Hepatocyte (in vitro differentiated cells): Measurements from ENCODE around the gene LBX1. TPM values are rescaled to one million over a fixed set of nuclear protein-coding genes. Genes with fewer than 3 reads are reported as not detected.

Source experiments
- DNase-seq: peaks from one replicate; pipeline ENCODE4 v3.0.0-alpha.2; 2016; ENCODE audit warnings: low spot score
- H2AFZ ChIP-seq: fragments of 200-600 bp; sonication (generic); 2 replicates; pipeline ENCODE4 v1.6.0; 2016; ENCODE audit warnings: antibody characterized with exemption, mild to moderate bottlenecking
- H3K27ac ChIP-seq: fragments of 200-600 bp; sonication (generic); 2 replicates; pipeline ENCODE4 v1.5.1; 2016; ENCODE audit warnings: mild to moderate bottlenecking
- H3K27me3 ChIP-seq: fragments of 200-600 bp; sonication (generic); 2 replicates; pipeline ENCODE4 v1.6.1; 2016
- H3K36me3 ChIP-seq: fragments of 200-600 bp; sonication (generic); replicated peaks from 2 replicates; pipeline ENCODE4 v1.5.1; 2016; ENCODE audit warnings: low read depth; ENCODE audit not compliant: insufficient read depth
- H3K4me1 ChIP-seq: fragments of 200-600 bp; sonication (generic); 2 replicates; pipeline ENCODE4 v1.5.1; 2016; ENCODE audit warnings: mild to moderate bottlenecking, moderate library complexity; ENCODE audit not compliant: insufficient read depth
- H3K4me2 ChIP-seq: fragments of 200-600 bp; sonication (generic); 2 replicates; pipeline ENCODE4 v1.6.0; 2016
- H3K4me3 ChIP-seq: fragments of 200-600 bp; sonication (generic); 2 replicates; pipeline ENCODE4 v1.5.1; 2016; ENCODE audit warnings: mild to moderate bottlenecking
- H3K79me2 ChIP-seq: fragments of 200-600 bp; sonication (generic); 2 replicates; pipeline ENCODE4 v1.6.0; 2017; ENCODE audit warnings: mild to moderate bottlenecking
- H3K9me2 ChIP-seq: fragments of 200-600 bp; sonication (generic); replicated peaks from 2 replicates; pipeline ENCODE4 v1.6.0; 2017; ENCODE audit warnings: mild to moderate bottlenecking; ENCODE audit not compliant: insufficient read depth
- H3K9me3 ChIP-seq: fragments of 200-600 bp; sonication (generic); 2 replicates; pipeline ENCODE4 v1.5.1; 2016; ENCODE audit warnings: low read depth, mild to moderate bottlenecking
- H4K20me1 ChIP-seq: fragments of 200-600 bp; sonication (generic); 2 replicates; pipeline ENCODE4 v1.6.0; 2016; ENCODE audit warnings: mild to moderate bottlenecking; ENCODE audit not compliant: insufficient read depth, poor library complexity, severe bottlenecking
- EZH2 ChIP-seq: fragments of 200-600 bp; sonication (generic); IDR thresholded peaks from 2 replicates; pipeline ENCODE4 v1.6.1; 2016; ENCODE audit warnings: antibody characterized with exemption, mild to moderate bottlenecking, borderline replicate concordance
- EZH2phosphoT487 ChIP-seq: fragments of 200-600 bp; sonication (generic); IDR thresholded peaks from one replicate; pipeline ENCODE4 v1.6.1; 2018; ENCODE audit warnings: antibody characterized with exemption, mild to moderate bottlenecking, low read depth, moderate library complexity; ENCODE audit not compliant: unreplicated experiment, severe bottlenecking
- WGBS: methylation state at CpG from one replicate; pipeline ENCODE4 v1.1.6; 2016; ENCODE audit warnings: low lambda C conversion rate; ENCODE audit errors: missing lambda C conversion rate; 5-methylcytosine and 5-hydroxymethylcytosine counted together
- polyA plus RNA-seq: library from polyadenylated mRNA; unstranded; fragments of >200 nt; fragmentation: Nextera tagmentation; extraction: Ambion mirVana; gene quantifications from 2 replicates; pipeline ENCODE4 v1.2.1, GENCODE V29; 2016
- total RNA-seq: library from RNA; depleted of rRNA; stranded (reverse); fragments of >200 nt; gene quantifications from 2 replicates; pipeline ENCODE4 v1.2.3, GENCODE V29; 2014
- TF ChIP-seq, protein P1 (sequence below): fragments of 200-600 bp; sonication (generic); IDR thresholded peaks from 2 replicates; pipeline ENCODE4 v1.5.1; 2016; ENCODE audit warnings: antibody characterized with exemption, mild to moderate bottlenecking; ENCODE audit not compliant: poor library complexity

Gene LBX1
- total and polyA plus RNA-seq, 2 experiments from 2014 or later: not detected

- no peak for DNase-seq
- H3K27me3 ChIP-seq: peaks cover 94% of the 10 kb centered on the region
- no peak overlapping the region for H3K27ac ChIP-seq
- H3K9me2 ChIP-seq: no peaks in the 10 kb centered on the region
- WGBS: 15% methylated on average over 34 of the region's 40 CpGs
- no peaks in the 10 kb centered on the region for H3K79me2 ChIP-seq
- H3K4me2 ChIP-seq: peak overlapping the region; percentile 87
- H3K4me1 ChIP-seq: peaks cover 21% of the 10 kb centered on the region
- H4K20me1 ChIP-seq: no peaks in the 10 kb centered on the region
- TF ChIP-seq EZH2phosphoT487: peak; percentile 49
- TF ChIP-seq, protein P1, sequence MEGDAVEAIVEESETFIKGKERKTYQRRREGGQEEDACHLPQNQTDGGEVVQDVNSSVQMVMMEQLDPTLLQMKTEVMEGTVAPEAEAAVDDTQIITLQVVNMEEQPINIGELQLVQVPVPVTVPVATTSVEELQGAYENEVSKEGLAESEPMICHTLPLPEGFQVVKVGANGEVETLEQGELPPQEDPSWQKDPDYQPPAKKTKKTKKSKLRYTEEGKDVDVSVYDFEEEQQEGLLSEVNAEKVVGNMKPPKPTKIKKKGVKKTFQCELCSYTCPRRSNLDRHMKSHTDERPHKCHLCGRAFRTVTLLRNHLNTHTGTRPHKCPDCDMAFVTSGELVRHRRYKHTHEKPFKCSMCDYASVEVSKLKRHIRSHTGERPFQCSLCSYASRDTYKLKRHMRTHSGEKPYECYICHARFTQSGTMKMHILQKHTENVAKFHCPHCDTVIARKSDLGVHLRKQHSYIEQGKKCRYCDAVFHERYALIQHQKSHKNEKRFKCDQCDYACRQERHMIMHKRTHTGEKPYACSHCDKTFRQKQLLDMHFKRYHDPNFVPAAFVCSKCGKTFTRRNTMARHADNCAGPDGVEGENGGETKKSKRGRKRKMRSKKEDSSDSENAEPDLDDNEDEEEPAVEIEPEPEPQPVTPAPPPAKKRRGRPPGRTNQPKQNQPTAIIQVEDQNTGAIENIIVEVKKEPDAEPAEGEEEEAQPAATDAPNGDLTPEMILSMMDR: no peak
- peak; percentile 69 for TF ChIP-seq EZH2
- no peaks in the 10 kb centered on the region for H3K36me3 ChIP-seq
- no peak overlapping the region for H2AFZ ChIP-seq
- no peak overlapping the region for H3K4me3 ChIP-seq
- no peaks in the 10 kb centered on the region for H3K9me3 ChIP-seq
Measured at GRCh38 chr10:101215397-101216206, 13.7 kb downstream of the LBX1 start.

- WGBS: 20% methylated on average over 46 of the region's 49 CpGs
- Histone ChIP-seq H3K27me3 (peaks cover 94% of the 10 kb centered on the region), H3K79me2 (no peaks in the 10 kb centered on the region), H4K20me1 (no peaks in the 10 kb centered on the region), H3K4me3 (no peak overlapping the region), H3K27ac (no peak overlapping the region), H3K4me1 (peaks cover 21% of the 10 kb centered on the region), H3K9me3 (no peaks in the 10 kb centered on the region), H3K36me3 (no peaks in the 10 kb centered on the region), H3K9me2 (no peaks in the 10 kb centered on the region), H3K4me2 (peak overlapping the region; percentile 87), H2AFZ (no peak overlapping the region)
- peak; percentile 84 for DNase-seq
- no peak for TF ChIP-seq EZH2
- TF ChIP-seq, protein P1: peak; percentile 97
Measured at GRCh38 chr10:101214446-101215396, 14.5 kb downstream of the LBX1 start.

DNA sequence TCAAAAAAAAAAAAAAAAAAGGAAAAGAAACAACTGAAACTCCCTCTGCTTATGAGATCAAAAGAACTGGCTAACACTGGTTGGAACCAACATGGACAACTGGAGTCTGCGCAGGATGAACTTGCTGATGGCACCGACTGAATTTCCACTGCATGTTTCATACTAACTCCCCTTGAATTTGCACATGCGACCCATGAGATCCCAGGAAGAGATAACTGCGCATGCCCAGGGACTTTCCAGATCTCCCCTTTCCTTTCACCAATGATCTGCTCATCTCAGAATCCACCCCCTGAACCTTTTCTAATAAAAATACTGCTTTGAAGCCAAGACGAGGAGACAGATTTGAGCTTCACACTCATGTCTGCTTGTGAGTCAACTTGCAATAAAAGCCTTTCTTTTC, 20.7 kb downstream of the LBX1 start:
- Histone ChIP-seq H3K9me3 (no peaks in the 10 kb centered on the region), H3K4me1 (no peaks in the 10 kb centered on the region), H3K27ac (no peak overlapping the region), H3K4me3 (no peak overlapping the region), H4K20me1 (no peaks in the 10 kb centered on the region), H3K79me2 (no peaks in the 10 kb centered on the region), H3K9me2 (no peaks in the 10 kb centered on the region), H2AFZ (no peak overlapping the region), H3K36me3 (no peaks in the 10 kb centered on the region), H3K27me3 (peaks cover 68% of the 10 kb centered on the region), H3K4me2 (no peak overlapping the region)
- TF ChIP-seq EZH2 (no peak), EZH2phosphoT487 (no peak)
- TF ChIP-seq, protein P1: no peak
- no peak for DNase-seq
- 74% methylated on average over 5 of the region's 5 CpGs for WGBS
